ENCODE measurements around the gene OPRM1. TPM values are rescaled to one million over a fixed set of nuclear protein-coding genes. Genes with fewer than 3 reads are reported as not detected.

Gene OPRM1
- total RNA-seq, 1 donor from 2014 or later: not detected

GRCh38 chr6:154127657-154128056 lies 88.6 kb downstream of the OPRM1 start:
- Histone ChIP-seq H3K36me3 (ENCODE audit: control insufficient read depth, insufficient read depth, low read length) (no peaks in the 10 kb centered on the region), H3K4me3 (ENCODE audit: low read depth, low read length) (no peak overlapping the region), H3K27me3 (ENCODE audit: control insufficient read depth, insufficient read depth, low read length) (no peaks in the 10 kb centered on the region)
- no peak for TF ChIP-seq CTCF (IDR thresholded peaks at IDR 0.05; ENCODE audit: insufficient read depth, low read length, severe bottlenecking)
- FAIRE-seq (no peak), DNase-seq (ENCODE audit: low read depth) (no peak)

GRCh38 chr6:154134471-154135147 lies 95.6 kb downstream of the OPRM1 start:
- Histone ChIP-seq H3K36me3 (ENCODE audit: control insufficient read depth, insufficient read depth, low read length) (no peaks in the 10 kb centered on the region), H3K27me3 (ENCODE audit: control insufficient read depth, insufficient read depth, low read length) (no peaks in the 10 kb centered on the region), H3K4me3 (ENCODE audit: low read depth, low read length) (no peak overlapping the region)
- TF ChIP-seq CTCF (IDR thresholded peaks at IDR 0.05; ENCODE audit: insufficient read depth, low read length, severe bottlenecking): no peak
- FAIRE-seq: no peak
- no peak for DNase-seq (ENCODE audit: low read depth)

- Histone ChIP-seq H3K36me3 (ENCODE audit: control insufficient read depth, insufficient read depth, low read length) (no peaks in the 10 kb centered on the region), H3K27me3 (ENCODE audit: control insufficient read depth, insufficient read depth, low read length) (no peaks in the 10 kb centered on the region), H3K4me3 (ENCODE audit: low read depth, low read length) (no peak overlapping the region)
- TF ChIP-seq CTCF (IDR thresholded peaks at IDR 0.05; ENCODE audit: insufficient read depth, low read length, severe bottlenecking): no peak
- peak; percentile 48 for DNase-seq (ENCODE audit: low read depth)
- no peak for FAIRE-seq
Observed at GRCh38 chr6:154138793-154139192, 99.8 kb downstream of the OPRM1 start.

GRCh38 chr6:154139892-154140291 lies 100.9 kb downstream of the OPRM1 start:
- no peak for TF ChIP-seq CTCF (IDR thresholded peaks at IDR 0.05; ENCODE audit: insufficient read depth, low read length, severe bottlenecking)
- no peak overlapping the region for H3K4me3 ChIP-seq (ENCODE audit: low read depth, low read length)
- H3K27me3 ChIP-seq (ENCODE audit: control insufficient read depth, insufficient read depth, low read length): no peaks in the 10 kb centered on the region
- peak; percentile 12 for DNase-seq (ENCODE audit: low read depth)
- FAIRE-seq: no peak
- H3K36me3 ChIP-seq (ENCODE audit: control insufficient read depth, insufficient read depth, low read length): no peaks in the 10 kb centered on the region

GRCh38 chr6:154140743-154141142 lies 101.7 kb downstream of the OPRM1 start:
- FAIRE-seq: no peak
- H3K27me3 ChIP-seq (ENCODE audit: control insufficient read depth, insufficient read depth, low read length): no peaks in the 10 kb centered on the region
- TF ChIP-seq CTCF (IDR thresholded peaks at IDR 0.05; ENCODE audit: insufficient read depth, low read length, severe bottlenecking): no peak
- no peaks in the 10 kb centered on the region for H3K36me3 ChIP-seq (ENCODE audit: control insufficient read depth, insufficient read depth, low read length)
- no peak for DNase-seq (ENCODE audit: low read depth)
- no peak overlapping the region for H3K4me3 ChIP-seq (ENCODE audit: low read depth, low read length)

GRCh38 chr6:154143753-154144152 lies 104.7 kb downstream of the OPRM1 start:
- no peak overlapping the region for H3K4me3 ChIP-seq (ENCODE audit: low read depth, low read length)

More at GRCh38 chr6:154143753-154144152, 104.7 kb downstream of the OPRM1 start:
- FAIRE-seq (no peak), DNase-seq (ENCODE audit: low read depth) (no peak)
- no peak for TF ChIP-seq CTCF (IDR thresholded peaks at IDR 0.05; ENCODE audit: insufficient read depth, low read length, severe bottlenecking)
- H3K36me3 ChIP-seq (ENCODE audit: control insufficient read depth, insufficient read depth, low read length): no peaks in the 10 kb centered on the region
- no peaks in the 10 kb centered on the region for H3K27me3 ChIP-seq (ENCODE audit: control insufficient read depth, insufficient read depth, low read length)

All from bronchial epithelial cell (primary cell).